OCI-LY3 (cell line): ENCODE results near the gene FNDC3A.
"Not testable (repeated sequence)": the region's sequence is repeated elsewhere in the genome, so short reads cannot be mapped to it uniquely, and the experiment has no call there.

Experiments used
- H2AFZ ChIP-seq: fragments of 200-600, 300-600 bp; shearing (Covaris generic); 2 replicates; pipeline ENCODE4 v1.6.0; 2014; ENCODE audit warnings: antibody characterized with exemption, low read depth, low read length
- H3K27ac ChIP-seq: fragments of 200-600, 300-600 bp; sonication (generic); 2 replicates; pipeline ENCODE4 v1.5.1; 2014; ENCODE audit warnings: mild to moderate bottlenecking, low read length, moderate library complexity, mixed read lengths
- H3K27me3 ChIP-seq: fragments of 200-600, 300-600 bp; sonication (generic); 2 replicates; pipeline ENCODE4 v1.6.1; 2014; ENCODE audit warnings: low read depth, low read length, mixed read lengths
- H3K36me3 ChIP-seq: fragments of 200-600, 300-600 bp; sonication (generic); replicated peaks from 2 replicates; pipeline ENCODE3; 2014; ENCODE audit warnings: low read depth, low read length, mixed read lengths
- H3K4me1 ChIP-seq: fragments of 300-600, 200-600 bp; sonication (generic); 2 replicates; pipeline ENCODE4 v1.6.1; 2014; ENCODE audit warnings: low read length, mixed read lengths
- H3K4me2 ChIP-seq: fragments of 200-600, 300-600 bp; sonication (generic); 2 replicates; pipeline ENCODE4 v1.6.1; 2014; ENCODE audit warnings: low read length, mixed read lengths
- H3K4me3 ChIP-seq: fragments of 300-600, 200-600 bp; sonication (generic); 2 replicates; pipeline ENCODE4 v1.5.1; 2014; ENCODE audit warnings: antibody characterized with exemption, mild to moderate bottlenecking, low read length, moderate library complexity
- H3K79me2 ChIP-seq: fragments of 300-600, 200-600 bp; shearing (Covaris generic); 2 replicates; pipeline ENCODE4 v1.6.1; 2014; ENCODE audit warnings: mild to moderate bottlenecking, low read length, mixed read lengths
- H3K9ac ChIP-seq: fragments of 300-600, 200-600 bp; shearing (Covaris generic); 2 replicates; pipeline ENCODE4 v1.6.0; 2014; ENCODE audit warnings: mild to moderate bottlenecking, low read length, moderate library complexity
- H3K9me3 ChIP-seq: fragments of 200-600, 300-600 bp; shearing (Covaris generic); 2 replicates; pipeline ENCODE4 v1.6.1; 2014; ENCODE audit warnings: low read length, mixed read lengths; ENCODE audit not compliant: insufficient read depth
- H4K20me1 ChIP-seq: fragments of 200-600, 300-600 bp; sonication (generic); 2 replicates; pipeline ENCODE4 v1.6.1; 2016; ENCODE audit warnings: low read length, mixed read lengths; ENCODE audit not compliant: insufficient read depth
- CTCF ChIP-seq: fragments of 200-600, 300-600 bp; sonication (generic); IDR thresholded peaks from 2 replicates; pipeline ENCODE4 v1.5.1; 2014; ENCODE audit warnings: antibody characterized with exemption, low read length, low read depth
- EZH2phosphoT487 ChIP-seq: fragments of 200-600 bp; shearing (Covaris generic); IDR thresholded peaks from 2 replicates; pipeline ENCODE4 v1.6.1; 2018; ENCODE audit warnings: antibody characterized with exemption, mixed run types, low read depth

Gene FNDC3A

GRCh38 chr13:49132479-49133002 is 156.8 kb downstream of the FNDC3A start:
- peaks cover under 1% of the 10 kb centered on the region; the same call in 1 of the 2 replicates for H4K20me1 ChIP-seq
- no peaks in the 10 kb centered on the region for H3K9me3 ChIP-seq
- H3K36me3 ChIP-seq: peaks cover 32% of the 10 kb centered on the region
- H3K4me1 ChIP-seq: no peaks in the 10 kb centered on the region
- H3K4me2 ChIP-seq: no peak overlapping the region
- TF ChIP-seq EZH2phosphoT487: no peak
- TF ChIP-seq CTCF: no peak
- H3K4me3 ChIP-seq: no peak overlapping the region
- no peak overlapping the region for H3K9ac ChIP-seq
- no peaks in the 10 kb centered on the region for H3K79me2 ChIP-seq
- no peak overlapping the region for H2AFZ ChIP-seq
- no peaks in the 10 kb centered on the region for H3K27me3 ChIP-seq
- no peak overlapping the region for H3K27ac ChIP-seq

GRCh38 chr13:49134305-49134704 is 158.6 kb downstream of the FNDC3A start:
- Histone ChIP-seq H3K9me3 (no peaks in the 10 kb centered on the region), H3K4me2 (no peak overlapping the region), H3K27me3 (no peaks in the 10 kb centered on the region), H3K27ac (no peak overlapping the region), H2AFZ (no peak overlapping the region), H4K20me1 (no peaks in the 10 kb centered on the region), H3K9ac (no peak overlapping the region), H3K4me3 (no peak overlapping the region), H3K79me2 (no peaks in the 10 kb centered on the region), H3K36me3 (peaks cover 34% of the 10 kb centered on the region), H3K4me1 (no peaks in the 10 kb centered on the region)
- TF ChIP-seq CTCF (no peak), EZH2phosphoT487 (no peak)

GRCh38 chr13:49137138-49137643 is 161.5 kb downstream of the FNDC3A start:
- H3K79me2 ChIP-seq, H2AFZ ChIP-seq, H3K4me3 ChIP-seq, H3K4me2 ChIP-seq, H3K9me3 ChIP-seq, H3K27me3 ChIP-seq, H4K20me1 ChIP-seq, H3K9ac ChIP-seq, H3K4me1 ChIP-seq, H3K27ac ChIP-seq: not testable (repeated sequence)
- H3K36me3 ChIP-seq: peaks cover 36% of the 10 kb centered on the region

- no peak overlapping the region for H2AFZ ChIP-seq
- no peaks in the 10 kb centered on the region for H4K20me1 ChIP-seq
- no peaks in the 10 kb centered on the region for H3K9me3 ChIP-seq
- peaks cover 32% of the 10 kb centered on the region for H3K36me3 ChIP-seq
- H3K4me2 ChIP-seq: no peak overlapping the region
- H3K4me1 ChIP-seq: no peaks in the 10 kb centered on the region
- H3K79me2 ChIP-seq: no peaks in the 10 kb centered on the region
- no peak for TF ChIP-seq CTCF
- TF ChIP-seq EZH2phosphoT487: no peak
- H3K27me3 ChIP-seq: no peaks in the 10 kb centered on the region
- no peak overlapping the region for H3K4me3 ChIP-seq
- no peak overlapping the region for H3K27ac ChIP-seq
- no peak overlapping the region for H3K9ac ChIP-seq
These were observed 165.3 kb downstream of the FNDC3A start for GRCh38 chr13:49140910-49141611.
